Hepatocyte (in vitro differentiated cells): ENCODE measurements around the gene MAP7.

Experiments
- EZH2 ChIP-seq: fragments of 200-600 bp; sonication (generic); IDR thresholded peaks from 2 replicates; pipeline ENCODE4 v1.6.1; 2016; ENCODE audit warnings: antibody characterized with exemption, mild to moderate bottlenecking, borderline replicate concordance
- EZH2phosphoT487 ChIP-seq: fragments of 200-600 bp; sonication (generic); IDR thresholded peaks from one replicate; pipeline ENCODE4 v1.6.1; 2018; ENCODE audit warnings: antibody characterized with exemption, mild to moderate bottlenecking, low read depth, moderate library complexity; ENCODE audit not compliant: unreplicated experiment, severe bottlenecking
- TF ChIP-seq, protein P1 (sequence below): fragments of 200-600 bp; sonication (generic); IDR thresholded peaks from 2 replicates; pipeline ENCODE4 v1.5.1; 2016; ENCODE audit warnings: antibody characterized with exemption, mild to moderate bottlenecking; ENCODE audit not compliant: poor library complexity

DNA sequence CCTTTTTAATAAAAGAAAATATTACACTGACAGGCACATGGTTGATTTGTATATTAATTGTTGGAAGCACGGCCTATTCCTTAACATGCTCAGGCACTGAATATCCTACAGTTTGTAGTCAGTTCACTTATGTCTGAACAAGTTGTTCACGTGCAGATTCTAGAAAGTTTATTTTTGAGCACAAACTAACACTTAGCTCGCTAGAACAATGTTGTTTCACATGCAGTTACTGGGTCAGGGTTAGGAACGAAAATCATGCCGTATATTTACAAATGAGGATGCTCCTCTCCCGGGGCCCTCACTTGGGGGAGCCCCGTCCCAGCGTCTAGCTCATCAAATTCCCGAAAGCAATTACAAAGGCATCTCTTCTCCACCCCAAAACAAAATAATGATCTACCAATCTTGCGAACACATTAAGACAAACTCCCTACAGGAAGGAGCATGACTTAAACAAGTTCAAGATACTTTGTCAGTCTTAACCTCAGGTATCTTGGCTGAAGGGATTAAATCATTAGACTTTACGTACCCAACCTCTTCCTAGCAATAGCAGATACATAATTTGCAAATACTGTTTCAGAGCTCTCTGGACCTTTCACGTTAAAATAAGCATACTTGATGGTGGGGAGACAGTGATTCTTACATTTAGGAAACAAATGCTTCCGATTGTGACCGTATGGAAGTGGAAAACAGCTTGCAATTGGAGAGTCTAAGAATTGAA is 1.5 kb downstream of the MAP7 start:
- TF ChIP-seq EZH2phosphoT487: no peak
- TF ChIP-seq EZH2: peak; percentile 11
- TF ChIP-seq, protein P1, sequence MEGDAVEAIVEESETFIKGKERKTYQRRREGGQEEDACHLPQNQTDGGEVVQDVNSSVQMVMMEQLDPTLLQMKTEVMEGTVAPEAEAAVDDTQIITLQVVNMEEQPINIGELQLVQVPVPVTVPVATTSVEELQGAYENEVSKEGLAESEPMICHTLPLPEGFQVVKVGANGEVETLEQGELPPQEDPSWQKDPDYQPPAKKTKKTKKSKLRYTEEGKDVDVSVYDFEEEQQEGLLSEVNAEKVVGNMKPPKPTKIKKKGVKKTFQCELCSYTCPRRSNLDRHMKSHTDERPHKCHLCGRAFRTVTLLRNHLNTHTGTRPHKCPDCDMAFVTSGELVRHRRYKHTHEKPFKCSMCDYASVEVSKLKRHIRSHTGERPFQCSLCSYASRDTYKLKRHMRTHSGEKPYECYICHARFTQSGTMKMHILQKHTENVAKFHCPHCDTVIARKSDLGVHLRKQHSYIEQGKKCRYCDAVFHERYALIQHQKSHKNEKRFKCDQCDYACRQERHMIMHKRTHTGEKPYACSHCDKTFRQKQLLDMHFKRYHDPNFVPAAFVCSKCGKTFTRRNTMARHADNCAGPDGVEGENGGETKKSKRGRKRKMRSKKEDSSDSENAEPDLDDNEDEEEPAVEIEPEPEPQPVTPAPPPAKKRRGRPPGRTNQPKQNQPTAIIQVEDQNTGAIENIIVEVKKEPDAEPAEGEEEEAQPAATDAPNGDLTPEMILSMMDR: no peak
